Smooth muscle cell (in vitro differentiated cells): ENCODE data around the gene DDX59. TPM values are rescaled to one million over a fixed set of nuclear protein-coding genes. Genes with fewer than 3 reads are reported as not detected.
A peak's percentile ranks its signal among the peaks of the same experiment; 100 is the strongest.

Experiments
- DNase-seq: peaks from one replicate; lab custom pipeline; 2025; ENCODE audit not compliant: unreplicated experiment; lab: John Stamatoyannopoulos, UW
- H2AFZ ChIP-seq: fragments of 200-600 bp; sonication (generic); 2 replicates; pipeline ENCODE4 v1.6.0; 2016; ENCODE audit warnings: antibody characterized with exemption, low read depth, mild to moderate bottlenecking
- H3F3A ChIP-seq: fragments of 200-600 bp; sonication (generic); 2 replicates; pipeline ENCODE4 v1.6.0; 2017; ENCODE audit warnings: antibody characterized with exemption, low read depth
- H3K27ac ChIP-seq: fragments of 200-600 bp; sonication (generic); 2 replicates; pipeline ENCODE4 v1.5.1; 2016; ENCODE audit warnings: low read depth, mild to moderate bottlenecking
- H3K27me3 ChIP-seq: fragments of 200-600 bp; sonication (generic); 2 replicates; pipeline ENCODE4 v1.6.1; 2016; ENCODE audit warnings: low read depth, mild to moderate bottlenecking
- H3K36me3 ChIP-seq: fragments of 200-600 bp; sonication (generic); 2 replicates; pipeline ENCODE4 v1.5.1; 2016; ENCODE audit warnings: low read depth
- H3K4me1 ChIP-seq: fragments of 200-600 bp; sonication (generic); 2 replicates; pipeline ENCODE4 v1.5.1; 2016; ENCODE audit warnings: low read depth
- H3K4me2 ChIP-seq: fragments of 200-600 bp; sonication (generic); 2 replicates; pipeline ENCODE4 v1.6.0; 2016; ENCODE audit warnings: mild to moderate bottlenecking
- H3K4me3 ChIP-seq: fragments of 200-600 bp; sonication (generic); 2 replicates; pipeline ENCODE4 v1.5.1; 2016; ENCODE audit warnings: mild to moderate bottlenecking
- H3K79me2 ChIP-seq: fragments of 200-600 bp; sonication (generic); 2 replicates; pipeline ENCODE4 v1.6.0; 2016; ENCODE audit warnings: low read depth, mild to moderate bottlenecking
- H3K9ac ChIP-seq: fragments of 200-600 bp; sonication (generic); 2 replicates; pipeline ENCODE4 v1.6.0; 2016; ENCODE audit warnings: low read depth
- H3K9me3 ChIP-seq: fragments of 200-600 bp; sonication (generic); replicated peaks from 2 replicates; pipeline ENCODE4 v1.5.1; 2016; ENCODE audit warnings: low read depth
- H4K20me1 ChIP-seq: fragments of 200-600 bp; sonication (generic); 2 replicates; pipeline ENCODE4 v1.6.0; 2016; ENCODE audit warnings: low read depth
- WGBS: methylation state at CpG from one replicate; pipeline ENCODE4 v1.1.7; 2016; ENCODE audit warnings: low lambda C conversion rate; 5-methylcytosine and 5-hydroxymethylcytosine counted together
- polyA plus RNA-seq: library from polyadenylated mRNA; unstranded; fragments of >200 nt; fragmentation: Nextera tagmentation; extraction: Ambion mirVana; gene quantifications from 2 replicates; pipeline ENCODE4 v1.2.1, GENCODE V29; 2016
- total RNA-seq: library from RNA; depleted of rRNA; stranded (reverse); fragments of >200 nt; gene quantifications from 2 replicates; pipeline ENCODE4 v1.2.3, GENCODE V29; 2014
- TF ChIP-seq, protein P1 (sequence below): fragments of 200-600 bp; sonication (generic); IDR thresholded peaks from 2 replicates; pipeline ENCODE4 v1.5.1; 2017; ENCODE audit warnings: borderline replicate concordance, mild to moderate bottlenecking, antibody characterized with exemption; ENCODE audit not compliant: insufficient read depth, poor library complexity, severe bottlenecking

DDX59 gene
- total and polyA plus RNA-seq, 2 experiments from 2014 or later: 7.7 to 22.5 TPM

DNA sequence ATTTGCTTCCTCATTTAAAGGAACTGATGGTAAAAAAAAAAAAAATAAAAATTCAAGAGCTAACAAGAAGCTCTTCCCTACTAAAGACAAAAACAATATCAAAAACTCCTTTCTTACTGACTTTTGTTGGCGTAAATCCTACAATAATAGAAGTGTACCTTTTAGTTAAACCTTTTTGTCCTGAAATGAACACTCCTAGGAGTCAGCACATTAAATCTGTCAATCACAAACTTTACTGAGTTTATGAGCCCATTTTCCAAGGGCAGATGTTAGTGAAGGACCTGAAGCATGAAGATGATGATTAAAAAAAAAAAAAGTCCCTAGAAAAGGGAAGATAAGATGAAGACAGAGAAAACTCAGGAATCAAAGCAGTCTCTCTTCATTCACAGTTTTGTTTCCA is 22.6 kb upstream of the DDX59 start:
- Histone ChIP-seq H3K79me2 (no peaks in the 10 kb centered on the region), H3F3A (no peaks in the 10 kb centered on the region), H2AFZ (peak overlapping the region; percentile 54), H3K27me3 (no peaks in the 10 kb centered on the region), H3K4me3 (no peak overlapping the region), H3K9ac (no peak overlapping the region), H3K9me3 (no peaks in the 10 kb centered on the region), H4K20me1 (no peaks in the 10 kb centered on the region), H3K4me1 (peaks cover 7% of the 10 kb centered on the region), H3K27ac (no peak overlapping the region), H3K36me3 (no peaks in the 10 kb centered on the region), H3K4me2 (no peak overlapping the region)
- TF ChIP-seq, protein P1, sequence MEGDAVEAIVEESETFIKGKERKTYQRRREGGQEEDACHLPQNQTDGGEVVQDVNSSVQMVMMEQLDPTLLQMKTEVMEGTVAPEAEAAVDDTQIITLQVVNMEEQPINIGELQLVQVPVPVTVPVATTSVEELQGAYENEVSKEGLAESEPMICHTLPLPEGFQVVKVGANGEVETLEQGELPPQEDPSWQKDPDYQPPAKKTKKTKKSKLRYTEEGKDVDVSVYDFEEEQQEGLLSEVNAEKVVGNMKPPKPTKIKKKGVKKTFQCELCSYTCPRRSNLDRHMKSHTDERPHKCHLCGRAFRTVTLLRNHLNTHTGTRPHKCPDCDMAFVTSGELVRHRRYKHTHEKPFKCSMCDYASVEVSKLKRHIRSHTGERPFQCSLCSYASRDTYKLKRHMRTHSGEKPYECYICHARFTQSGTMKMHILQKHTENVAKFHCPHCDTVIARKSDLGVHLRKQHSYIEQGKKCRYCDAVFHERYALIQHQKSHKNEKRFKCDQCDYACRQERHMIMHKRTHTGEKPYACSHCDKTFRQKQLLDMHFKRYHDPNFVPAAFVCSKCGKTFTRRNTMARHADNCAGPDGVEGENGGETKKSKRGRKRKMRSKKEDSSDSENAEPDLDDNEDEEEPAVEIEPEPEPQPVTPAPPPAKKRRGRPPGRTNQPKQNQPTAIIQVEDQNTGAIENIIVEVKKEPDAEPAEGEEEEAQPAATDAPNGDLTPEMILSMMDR: no peak
- no peak for DNase-seq
- 100% methylated on average over 1 of the region's 1 CpG for WGBS

DNA sequence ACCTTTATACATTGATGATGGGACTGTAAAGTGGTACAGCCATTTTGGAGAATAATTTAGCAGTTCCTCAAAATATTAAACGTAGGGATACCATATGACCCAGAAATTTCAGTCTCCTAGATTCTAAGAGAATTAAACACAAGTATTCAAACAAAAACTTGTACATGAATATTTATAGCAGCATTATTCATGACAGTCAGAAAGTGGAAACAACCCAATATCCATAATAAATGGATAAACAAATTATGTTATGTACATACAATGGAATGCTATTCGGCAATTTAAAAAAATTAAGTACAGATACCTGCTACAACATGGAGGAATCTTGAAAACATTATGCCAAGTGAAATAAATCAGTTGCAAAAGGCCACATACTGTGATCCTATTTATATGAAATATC is 16.9 kb upstream of the DDX59 start:
- DNase-seq: no peak
- no peaks in the 10 kb centered on the region for H3K9me3 ChIP-seq
- H3K9ac ChIP-seq: no peak overlapping the region
- no peaks in the 10 kb centered on the region for H3K27me3 ChIP-seq
- TF ChIP-seq, protein P1: no peak
- H3K27ac ChIP-seq: no peak overlapping the region
- H3K36me3 ChIP-seq: no peaks in the 10 kb centered on the region
- no peaks in the 10 kb centered on the region for H3K79me2 ChIP-seq
- 25% methylated on average over 2 of the region's 2 CpGs for WGBS
- no peak overlapping the region for H3K4me3 ChIP-seq
- no peaks in the 10 kb centered on the region for H3F3A ChIP-seq
- H2AFZ ChIP-seq: no peak overlapping the region
- no peak overlapping the region for H3K4me2 ChIP-seq
- H3K4me1 ChIP-seq: no peaks in the 10 kb centered on the region
- no peaks in the 10 kb centered on the region for H4K20me1 ChIP-seq

DNA sequence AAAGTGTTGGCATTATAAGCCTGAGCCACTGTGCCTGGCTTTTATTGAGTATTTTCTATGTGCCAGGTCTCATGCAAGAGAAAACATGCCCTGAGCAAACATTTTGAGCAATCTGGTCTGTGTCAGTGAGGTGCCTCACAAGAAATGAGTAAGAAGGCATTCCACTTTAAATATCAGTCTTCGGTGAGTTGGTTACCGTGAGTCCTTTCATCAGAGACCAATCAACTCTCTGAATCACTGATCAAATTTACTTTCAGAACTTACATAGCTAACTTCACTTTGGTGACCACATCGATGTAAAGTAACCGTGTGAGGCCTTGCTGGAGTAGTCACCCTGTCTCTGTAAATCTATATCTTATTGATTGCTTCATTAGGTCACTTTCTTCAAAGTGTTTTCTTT is 14.3 kb upstream of the DDX59 start:
- TF ChIP-seq, protein P1: no peak
- no peaks in the 10 kb centered on the region for H3K4me1 ChIP-seq
- H3K27me3 ChIP-seq: no peaks in the 10 kb centered on the region
- WGBS: 49% methylated on average over 4 of the region's 4 CpGs
- H3F3A ChIP-seq: no peaks in the 10 kb centered on the region
- H3K79me2 ChIP-seq: no peaks in the 10 kb centered on the region
- no peak for DNase-seq
- no peak overlapping the region for H3K4me2 ChIP-seq
- peak overlapping the region; percentile 14 for H3K27ac ChIP-seq
- H3K9ac ChIP-seq: no peak overlapping the region
- H4K20me1 ChIP-seq: no peaks in the 10 kb centered on the region
- no peaks in the 10 kb centered on the region for H3K9me3 ChIP-seq
- H3K4me3 ChIP-seq: no peak overlapping the region
- H3K36me3 ChIP-seq: no peaks in the 10 kb centered on the region
- H2AFZ ChIP-seq: no peak overlapping the region

DNA sequence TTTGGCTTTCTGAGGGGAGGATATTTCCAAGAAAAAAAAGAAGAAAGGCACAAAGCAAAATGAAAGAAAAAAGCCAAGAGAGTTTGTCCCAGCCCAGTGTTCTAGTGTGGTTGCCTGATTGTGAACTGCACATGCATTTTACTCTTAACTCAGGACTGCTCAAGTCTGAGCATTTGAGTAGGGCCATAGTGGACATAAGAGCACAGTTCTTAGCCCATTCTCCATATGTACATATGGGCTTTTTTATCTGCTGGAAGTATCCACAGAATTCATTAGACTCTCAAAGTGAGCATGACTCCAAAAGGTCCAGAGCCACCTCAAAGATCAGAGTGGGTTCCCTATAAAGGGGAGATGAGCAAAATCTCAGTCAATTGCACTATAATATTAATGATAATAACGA is 13.6 kb upstream of the DDX59 start:
- Histone ChIP-seq H3K9me3 (no peaks in the 10 kb centered on the region), H4K20me1 (no peaks in the 10 kb centered on the region), H3K4me1 (no peaks in the 10 kb centered on the region), H3F3A (no peaks in the 10 kb centered on the region), H3K4me3 (no peak overlapping the region), H3K36me3 (no peaks in the 10 kb centered on the region), H2AFZ (no peak overlapping the region), H3K79me2 (no peaks in the 10 kb centered on the region), H3K27ac (no peak overlapping the region), H3K4me2 (no peak overlapping the region), H3K9ac (no peak overlapping the region), H3K27me3 (no peaks in the 10 kb centered on the region)
- TF ChIP-seq, protein P1: no peak
- no peak for DNase-seq
- 0% methylated on average over 1 of the region's 1 CpG for WGBS
